ENCODE results near the gene GMNN. TPM values are rescaled to one million over a fixed set of nuclear protein-coding genes. Genes with fewer than 3 reads are reported as not detected.
"Not testable (repeated sequence)": the region's sequence is repeated elsewhere in the genome, so short reads cannot be mapped to it uniquely, and the experiment has no call there.

GMNN gene
- total RNA-seq, 1 donor from 2014 or later = 83.5 TPM

DNA sequence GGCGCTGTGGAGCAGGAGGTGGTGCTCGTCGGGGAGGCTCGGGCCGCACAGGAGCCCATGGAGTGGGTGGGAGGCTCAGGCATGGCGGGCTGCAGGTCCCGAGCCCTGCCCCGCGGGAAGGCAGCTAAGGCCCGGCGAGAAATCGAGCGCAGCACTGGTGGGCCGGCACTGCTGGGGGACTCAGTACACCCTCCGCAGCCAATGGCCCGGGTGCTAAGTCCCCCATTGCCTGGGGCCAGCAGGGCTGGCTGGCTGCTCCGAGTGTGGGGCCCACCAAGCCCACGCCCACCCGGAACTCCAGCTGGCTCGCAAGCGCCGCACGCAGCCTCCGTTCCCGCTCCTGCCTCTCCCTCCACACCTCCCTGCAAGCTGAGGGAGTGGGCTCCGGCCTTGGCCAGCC lies 8.8 kb upstream of the GMNN start:
- intact Hi-C loops (cut with micrococcal nuclease) = loop anchor here (1.0 to 5.0 kb wide), 4 partner anchors 23 to 334 kb away; no protein-coding TSS in a partner anchor
- H3K4me3 Mint-ChIP-seq = not testable (repeated sequence)

DNA sequence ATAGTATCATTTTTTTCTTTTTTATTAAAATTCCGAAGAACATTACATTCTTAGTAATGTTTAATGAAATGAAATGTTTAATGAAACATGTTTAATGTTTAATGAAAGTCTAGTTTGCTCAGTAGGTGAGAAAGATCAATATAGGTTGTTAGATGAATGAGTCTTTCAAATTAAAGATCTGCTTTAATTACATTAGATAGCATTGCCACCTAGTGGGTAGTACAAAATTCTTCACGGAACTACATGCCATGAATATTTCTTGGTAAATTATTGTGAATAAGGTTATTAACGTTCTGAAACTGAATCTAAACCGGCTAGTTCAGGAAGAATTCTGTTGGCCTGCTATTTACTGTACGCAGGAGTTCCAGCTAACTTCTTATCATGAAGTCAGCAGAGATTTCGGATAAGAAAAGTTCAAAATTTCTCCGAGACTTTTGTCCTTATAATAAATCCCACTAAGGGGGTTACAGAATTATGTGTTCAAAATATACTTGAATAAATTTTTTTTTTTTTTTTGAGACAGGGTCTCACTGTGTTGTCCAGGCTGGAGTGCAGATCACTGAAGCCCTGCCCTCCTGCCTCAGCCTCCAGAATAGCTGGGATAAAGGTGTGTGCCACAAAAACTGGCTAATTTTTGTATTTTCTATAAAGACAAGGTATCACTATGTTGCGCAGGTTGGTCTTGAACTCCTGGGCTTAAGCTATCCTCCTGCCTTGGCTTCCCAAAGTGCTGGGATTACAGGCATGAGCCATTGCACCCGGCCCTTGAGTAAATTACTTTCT lies 7.9 kb upstream of the GMNN start:
- peaks cover 9% of the 10 kb centered on the region for H3K4me1 Mint-ChIP-seq (ENCODE audit: low read depth)
- H3K4me3 Mint-ChIP-seq = no peak overlapping the region
- no peaks in the 10 kb centered on the region for H3K9me3 Mint-ChIP-seq
- H3K27me3 Mint-ChIP-seq (ENCODE audit: insufficient read depth) = no peaks in the 10 kb centered on the region
- intact Hi-C loops (cut with micrococcal nuclease) = loop anchor here (1.0 to 5.0 kb wide), 4 partner anchors 24 to 335 kb away; no protein-coding TSS in a partner anchor
- H3K27ac Mint-ChIP-seq = no peak overlapping the region
- no peaks in the 10 kb centered on the region for H3K36me3 Mint-ChIP-seq (ENCODE audit: low read depth)
- no peak for DNase-seq (ENCODE audit: low spot score)

More for the DNA sequence above, 8.8 kb upstream of the GMNN start:
- not testable (repeated sequence) for H3K27me3 Mint-ChIP-seq (ENCODE audit: insufficient read depth); DNase-seq (ENCODE audit: low spot score); H3K36me3 Mint-ChIP-seq (ENCODE audit: low read depth); H3K27ac Mint-ChIP-seq; H3K9me3 Mint-ChIP-seq
- peaks cover 13% of the 10 kb centered on the region for H3K4me1 Mint-ChIP-seq (ENCODE audit: low read depth)

- DNase-seq (ENCODE audit: low spot score) = no peak
- Mint-ChIP-seq H3K4me3 (no peak overlapping the region), H3K4me1 (ENCODE audit: low read depth) (peaks cover 6% of the 10 kb centered on the region), H3K27me3 (ENCODE audit: insufficient read depth) (no peaks in the 10 kb centered on the region), H3K27ac (no peak overlapping the region), H3K36me3 (ENCODE audit: low read depth) (no peaks in the 10 kb centered on the region), H3K9me3 (no peaks in the 10 kb centered on the region)
- intact Hi-C loops (cut with micrococcal nuclease) = loop anchor here (5.0 kb wide), 1 partner anchor 336 kb away; no protein-coding TSS in a partner anchor
These were observed 6.4 kb upstream of the GMNN start for GRCh38 chr6:24768361-24768760.

GRCh38 chr6:24775520-24776058 lies 852 bp downstream of the GMNN start:
- Mint-ChIP-seq H3K27me3 (ENCODE audit: insufficient read depth) (no peaks in the 10 kb centered on the region), H3K36me3 (ENCODE audit: low read depth) (peaks cover 24% of the 10 kb centered on the region), H3K27ac (peak overlapping the region; percentile 98), H3K9me3 (no peaks in the 10 kb centered on the region), H3K4me3 (peak overlapping the region; percentile 98), H3K4me1 (ENCODE audit: low read depth) (peaks cover 46% of the 10 kb centered on the region)
- DNase-seq (ENCODE audit: low spot score) = no peak
- intact Hi-C loops (cut with micrococcal nuclease) = loop anchor here (1.0 to 5.0 kb wide), 8 partner anchors 13 to 297 kb away; partner anchors contain the start of genes KIAA0319 and TDP2

- Mint-ChIP-seq H3K27me3 (ENCODE audit: insufficient read depth) (no peaks in the 10 kb centered on the region), H3K4me3 (peak overlapping the region; percentile 98), H3K9me3 (no peaks in the 10 kb centered on the region), H3K36me3 (ENCODE audit: low read depth) (peaks cover 31% of the 10 kb centered on the region), H3K4me1 (ENCODE audit: low read depth) (peaks cover 52% of the 10 kb centered on the region), H3K27ac (no peak overlapping the region)
- intact Hi-C loops (cut with micrococcal nuclease) = loop anchor here (5.0 kb wide), 4 partner anchors 80 to 295 kb away; partner anchors contain the start of gene KIAA0319
- no peak for DNase-seq (ENCODE audit: low spot score)
These were observed 2.5 kb downstream of the GMNN start for GRCh38 chr6:24777227-24777626.

GRCh38 chr6:24778121-24778520 lies 3.4 kb downstream of the GMNN start:
- peak overlapping the region; percentile 56 for H3K4me3 Mint-ChIP-seq
- no peaks in the 10 kb centered on the region for H3K27me3 Mint-ChIP-seq (ENCODE audit: insufficient read depth)
- H3K27ac Mint-ChIP-seq = no peak overlapping the region
- peaks cover 36% of the 10 kb centered on the region for H3K36me3 Mint-ChIP-seq (ENCODE audit: low read depth)
- intact Hi-C loops (cut with micrococcal nuclease) = loop anchor here (5.0 kb wide), 4 partner anchors 79 to 294 kb away; partner anchors contain the start of gene KIAA0319
- H3K4me1 Mint-ChIP-seq (ENCODE audit: low read depth) = peaks cover 55% of the 10 kb centered on the region
- no peak for DNase-seq (ENCODE audit: low spot score)
- H3K9me3 Mint-ChIP-seq = no peaks in the 10 kb centered on the region

DNA sequence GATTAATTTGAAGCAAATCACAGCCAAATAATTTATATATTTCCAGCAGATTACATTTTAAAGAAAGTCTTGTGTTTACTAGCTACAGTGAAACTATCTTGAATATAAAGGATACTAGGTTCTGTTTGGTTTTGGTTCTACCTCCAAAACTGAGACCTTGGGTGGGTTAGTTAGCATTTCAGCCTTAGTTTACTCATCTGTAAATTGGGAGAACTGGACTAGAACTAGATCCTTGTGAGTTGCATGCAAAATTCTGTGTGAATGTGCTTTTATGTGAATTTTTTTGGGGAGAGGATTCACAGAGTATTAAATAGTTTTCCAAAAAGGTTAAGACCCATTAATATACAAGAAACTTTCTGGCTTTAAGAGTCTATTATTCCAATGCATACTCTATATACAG lies 4.1 kb downstream of the GMNN start:
- no peaks in the 10 kb centered on the region for H3K9me3 Mint-ChIP-seq
- intact Hi-C loops (cut with micrococcal nuclease) = loop anchor here (5.0 kb wide), 4 partner anchors 78 to 293 kb away; partner anchors contain the start of gene KIAA0319
- no peaks in the 10 kb centered on the region for H3K27me3 Mint-ChIP-seq (ENCODE audit: insufficient read depth)
- no peak overlapping the region for H3K27ac Mint-ChIP-seq
- peaks cover 55% of the 10 kb centered on the region for H3K4me1 Mint-ChIP-seq (ENCODE audit: low read depth)
- H3K36me3 Mint-ChIP-seq (ENCODE audit: low read depth) = peaks cover 36% of the 10 kb centered on the region
- H3K4me3 Mint-ChIP-seq = peak overlapping the region; percentile 15
- DNase-seq (ENCODE audit: low spot score) = no peak

GRCh38 chr6:24779416-24780016 lies 4.8 kb downstream of the GMNN start:
- Mint-ChIP-seq H3K27ac (peak overlapping the region; percentile 31), H3K4me1 (ENCODE audit: low read depth) (peaks cover 53% of the 10 kb centered on the region), H3K9me3 (no peaks in the 10 kb centered on the region), H3K27me3 (ENCODE audit: insufficient read depth) (no peaks in the 10 kb centered on the region), H3K4me3 (no peak overlapping the region), H3K36me3 (ENCODE audit: low read depth) (peaks cover 40% of the 10 kb centered on the region)
- no peak for DNase-seq (ENCODE audit: low spot score)
- intact Hi-C loops (cut with micrococcal nuclease) = loop anchor here (5.0 kb wide), 4 partner anchors 78 to 293 kb away; partner anchors contain the start of gene KIAA0319

- Mint-ChIP-seq H3K27me3 (ENCODE audit: insufficient read depth) (no peaks in the 10 kb centered on the region), H3K9me3 (no peaks in the 10 kb centered on the region), H3K4me1 (ENCODE audit: low read depth) (peaks cover 50% of the 10 kb centered on the region), H3K27ac (no peak overlapping the region), H3K4me3 (no peak overlapping the region), H3K36me3 (ENCODE audit: low read depth) (peaks cover 43% of the 10 kb centered on the region)
- no peak for DNase-seq (ENCODE audit: low spot score)
- intact Hi-C loops (cut with micrococcal nuclease) = no loop called here
These were observed 5.5 kb downstream of the GMNN start for GRCh38 chr6:24780206-24780605.

- H3K4me1 Mint-ChIP-seq (ENCODE audit: low read depth) = peaks cover 15% of the 10 kb centered on the region
- H3K4me3 Mint-ChIP-seq = no peak overlapping the region
- H3K27me3 Mint-ChIP-seq (ENCODE audit: insufficient read depth) = no peaks in the 10 kb centered on the region
- H3K27ac Mint-ChIP-seq = peak overlapping the region; percentile 78
- H3K36me3 Mint-ChIP-seq (ENCODE audit: low read depth) = peaks cover 35% of the 10 kb centered on the region
- intact Hi-C loops (cut with micrococcal nuclease) = loop anchor here (1.0 kb wide), 2 partner anchors 8 to 13 kb away; no protein-coding TSS in a partner anchor
- no peaks in the 10 kb centered on the region for H3K9me3 Mint-ChIP-seq
- DNase-seq (ENCODE audit: low spot score) = no peak
These were observed 13.4 kb downstream of the GMNN start for GRCh38 chr6:24788031-24788665.

GRCh38 chr6:24795106-24795505 lies 20.4 kb downstream of the GMNN start:
- Mint-ChIP-seq H3K27me3 (ENCODE audit: insufficient read depth) (no peaks in the 10 kb centered on the region), H3K36me3 (ENCODE audit: low read depth) (peaks cover 3% of the 10 kb centered on the region), H3K4me1 (ENCODE audit: low read depth) (peaks cover 32% of the 10 kb centered on the region), H3K9me3 (no peaks in the 10 kb centered on the region), H3K27ac (no peak overlapping the region), H3K4me3 (no peak overlapping the region)
- intact Hi-C loops (cut with micrococcal nuclease) = no loop called here
- no peak for DNase-seq (ENCODE audit: low spot score)

DNA sequence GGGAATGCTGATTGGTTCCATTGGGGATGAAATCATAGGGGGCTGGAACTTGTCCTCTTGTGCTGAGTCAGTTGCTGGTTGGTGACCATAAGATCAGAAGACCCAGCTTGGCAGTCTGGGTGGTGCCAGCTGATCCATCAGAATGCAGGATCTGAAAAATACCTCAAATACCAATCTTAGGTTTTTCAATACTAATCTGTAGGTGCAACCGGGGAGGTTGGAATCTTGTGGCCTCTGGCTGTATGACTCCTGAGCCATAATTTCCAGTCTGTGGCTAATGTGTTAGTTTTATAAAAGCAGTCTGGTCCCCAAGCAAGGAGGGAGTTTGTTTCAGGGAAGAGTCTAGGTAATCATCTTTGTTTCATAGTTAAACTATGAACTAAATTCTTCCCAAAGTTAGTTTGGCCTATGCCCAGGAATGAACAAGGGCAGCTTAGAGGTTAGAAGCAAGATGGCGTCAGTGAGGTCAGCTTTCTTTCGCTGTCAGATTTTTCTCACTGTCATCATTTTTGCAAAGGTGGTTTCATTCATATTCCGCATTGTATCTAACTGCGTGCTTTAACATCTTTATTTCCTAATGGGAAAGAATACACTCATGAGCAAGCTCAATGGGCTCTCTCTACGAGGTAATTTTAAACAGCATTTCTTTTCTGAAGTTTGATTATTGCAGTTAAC lies 22.0 kb downstream of the GMNN start:
- intact Hi-C loops (cut with micrococcal nuclease) = loop anchor here (1.0 kb wide), 1 partner anchor 8 kb away; no protein-coding TSS in a partner anchor
- peaks cover 32% of the 10 kb centered on the region for H3K4me1 Mint-ChIP-seq (ENCODE audit: low read depth)
- no peak overlapping the region for H3K4me3 Mint-ChIP-seq
- H3K27ac Mint-ChIP-seq = no peak overlapping the region
- no peaks in the 10 kb centered on the region for H3K9me3 Mint-ChIP-seq
- DNase-seq (ENCODE audit: low spot score) = no peak
- no peaks in the 10 kb centered on the region for H3K27me3 Mint-ChIP-seq (ENCODE audit: insufficient read depth)
- peaks cover 8% of the 10 kb centered on the region for H3K36me3 Mint-ChIP-seq (ENCODE audit: low read depth)
